HG02970 (cell line): ENCODE measurements around the gene SRPK1.

ENCODE experiments used
- ATAC-seq: cut with Tn5 transposase; IDR thresholded peaks from one replicate; pipeline ENCODE4 v1.9.1; 2021; ENCODE audit warnings: mild to moderate bottlenecking, moderate library complexity, moderate number of reproducible peaks; ENCODE audit not compliant: unreplicated experiment, low FRiP score

Gene SRPK1

DNA sequence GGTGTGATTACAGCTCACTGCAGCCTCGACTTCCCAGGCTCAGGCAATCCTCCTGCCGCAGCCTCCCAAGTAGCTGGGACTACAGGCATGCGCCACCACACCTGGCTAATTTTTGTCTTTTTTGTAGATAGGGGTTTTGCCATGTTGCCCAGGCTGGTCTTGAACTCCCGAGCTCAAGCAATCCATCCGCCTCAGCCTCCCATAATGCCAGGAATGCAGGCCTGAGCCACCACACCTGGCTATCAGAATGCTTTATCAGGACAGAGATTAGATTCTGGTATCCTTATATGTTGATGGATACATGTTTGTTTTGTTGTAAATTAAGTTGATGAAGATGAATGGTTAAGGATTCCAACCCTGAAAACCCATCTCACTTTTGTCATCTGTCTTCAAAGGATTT is 91.6 kb downstream of the SRPK1 start:
- no peak for ATAC-seq

- no peak for ATAC-seq
Observed at GRCh38 chr6:35824552-35825192, 96.2 kb downstream of the SRPK1 start.

- no peak for ATAC-seq
Observed at GRCh38 chr6:35823601-35824000, 97.3 kb downstream of the SRPK1 start.

- no peak for ATAC-seq
Observed at GRCh38 chr6:35817515-35817914, 103.4 kb downstream of the SRPK1 start.

- no peak for ATAC-seq
Observed at GRCh38 chr6:35811699-35811995, 109.3 kb downstream of the SRPK1 start.

GRCh38 chr6:35810971-35811698 is 109.8 kb downstream of the SRPK1 start:
- ATAC-seq: no peak

GRCh38 chr6:35809809-35810208 is 111.1 kb downstream of the SRPK1 start:
- no peak for ATAC-seq

DNA sequence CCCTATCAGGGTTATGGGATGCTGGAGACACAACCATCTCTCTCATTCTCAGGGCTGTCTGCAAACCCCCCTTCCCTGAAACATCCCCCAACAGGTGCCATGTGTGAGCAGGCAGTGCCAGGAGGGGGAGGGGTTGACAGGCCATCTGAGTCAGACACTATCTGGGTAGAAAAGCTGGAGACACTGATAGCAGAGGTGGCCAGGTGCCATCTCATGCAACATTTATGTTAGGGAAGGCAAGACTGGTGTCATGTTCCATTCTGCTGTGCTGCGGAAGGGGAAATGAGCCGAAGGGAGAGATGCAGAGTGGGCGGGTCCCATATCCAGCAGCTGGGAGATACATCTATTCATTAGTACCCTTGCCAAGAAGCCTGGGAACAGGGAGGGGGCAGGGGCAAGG is 112.2 kb downstream of the SRPK1 start:
- no peak for ATAC-seq

- ATAC-seq: no peak
Observed at GRCh38 chr6:35804996-35805736, 115.7 kb downstream of the SRPK1 start, which contains the start of gene LHFPL5. TSS of gene LHFPL5 (plus strand) at chr6:35805352. CDS start at chr6:35805671, 319 bp downstream.

- ATAC-seq: no peak
Observed at GRCh38 chr6:35801148-35801547, 119.8 kb downstream of the SRPK1 start.

- no peak for ATAC-seq
Observed at GRCh38 chr6:35798706-35799105, 122.2 kb downstream of the SRPK1 start.

DNA sequence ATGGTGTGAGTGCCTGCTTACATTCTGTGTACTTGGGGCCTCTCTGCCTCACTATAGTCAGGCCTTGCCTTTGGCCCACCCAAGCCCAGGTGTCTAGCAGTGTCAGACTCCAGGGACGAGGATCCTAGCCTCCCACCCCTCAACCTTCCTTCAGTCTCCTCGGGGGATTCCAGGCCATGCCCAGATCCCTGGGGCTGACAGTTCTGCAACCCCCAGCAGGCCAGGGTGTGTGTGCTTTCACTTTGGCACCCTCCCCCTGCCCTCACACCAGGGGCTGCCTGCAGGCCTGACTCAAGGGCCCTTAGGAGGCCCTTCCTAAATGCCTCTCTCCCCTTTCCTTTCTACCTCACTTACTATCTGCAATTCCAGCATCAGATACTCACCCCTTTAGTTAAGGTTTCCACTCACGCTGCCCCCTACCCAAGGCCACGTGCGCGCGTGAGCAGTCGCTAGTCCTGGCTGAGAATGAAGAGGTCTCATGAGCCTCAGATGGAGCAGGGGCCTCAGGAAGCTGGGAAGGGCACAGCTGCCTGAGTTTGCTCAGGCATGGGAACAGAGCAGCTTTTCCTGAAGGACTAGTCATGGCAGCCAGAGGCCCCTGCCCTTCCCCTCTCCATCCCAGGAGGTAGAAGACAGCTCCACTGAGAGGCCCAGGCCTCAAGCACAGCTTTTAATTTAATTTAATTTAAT is 122.9 kb downstream of the SRPK1 start:
- ATAC-seq: no peak

DNA sequence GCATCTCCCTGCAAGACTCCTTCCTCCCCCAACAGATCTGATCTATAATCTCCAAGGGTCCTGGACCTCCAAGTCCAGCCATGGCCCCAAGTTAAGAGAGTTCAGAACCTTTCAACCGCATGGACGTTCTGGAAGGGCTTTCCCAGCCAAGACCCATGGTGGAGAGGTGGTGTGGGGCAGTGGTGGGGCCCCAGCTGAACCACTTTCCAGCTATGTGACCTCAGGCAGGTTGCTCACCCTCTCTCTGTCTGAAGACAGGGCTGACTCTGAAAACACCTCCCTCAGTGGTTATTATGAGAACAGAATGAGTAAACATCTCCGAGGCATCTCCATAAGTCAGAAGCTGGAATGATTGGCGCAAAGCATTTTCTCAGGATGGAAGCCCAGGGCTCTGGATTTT is 124.7 kb downstream of the SRPK1 start:
- no peak for ATAC-seq

GRCh38 chr6:35795453-35796071 is 125.3 kb downstream of the SRPK1 start:
- ATAC-seq: no peak

GRCh38 chr6:35794536-35795452 is 126.1 kb downstream of the SRPK1 start:
- no peak for ATAC-seq

GRCh38 chr6:35790683-35791082 is 130.2 kb downstream of the SRPK1 start:
- ATAC-seq: no peak

GRCh38 chr6:35788423-35788982 is 132.4 kb downstream of the SRPK1 start:
- ATAC-seq: no peak

DNA sequence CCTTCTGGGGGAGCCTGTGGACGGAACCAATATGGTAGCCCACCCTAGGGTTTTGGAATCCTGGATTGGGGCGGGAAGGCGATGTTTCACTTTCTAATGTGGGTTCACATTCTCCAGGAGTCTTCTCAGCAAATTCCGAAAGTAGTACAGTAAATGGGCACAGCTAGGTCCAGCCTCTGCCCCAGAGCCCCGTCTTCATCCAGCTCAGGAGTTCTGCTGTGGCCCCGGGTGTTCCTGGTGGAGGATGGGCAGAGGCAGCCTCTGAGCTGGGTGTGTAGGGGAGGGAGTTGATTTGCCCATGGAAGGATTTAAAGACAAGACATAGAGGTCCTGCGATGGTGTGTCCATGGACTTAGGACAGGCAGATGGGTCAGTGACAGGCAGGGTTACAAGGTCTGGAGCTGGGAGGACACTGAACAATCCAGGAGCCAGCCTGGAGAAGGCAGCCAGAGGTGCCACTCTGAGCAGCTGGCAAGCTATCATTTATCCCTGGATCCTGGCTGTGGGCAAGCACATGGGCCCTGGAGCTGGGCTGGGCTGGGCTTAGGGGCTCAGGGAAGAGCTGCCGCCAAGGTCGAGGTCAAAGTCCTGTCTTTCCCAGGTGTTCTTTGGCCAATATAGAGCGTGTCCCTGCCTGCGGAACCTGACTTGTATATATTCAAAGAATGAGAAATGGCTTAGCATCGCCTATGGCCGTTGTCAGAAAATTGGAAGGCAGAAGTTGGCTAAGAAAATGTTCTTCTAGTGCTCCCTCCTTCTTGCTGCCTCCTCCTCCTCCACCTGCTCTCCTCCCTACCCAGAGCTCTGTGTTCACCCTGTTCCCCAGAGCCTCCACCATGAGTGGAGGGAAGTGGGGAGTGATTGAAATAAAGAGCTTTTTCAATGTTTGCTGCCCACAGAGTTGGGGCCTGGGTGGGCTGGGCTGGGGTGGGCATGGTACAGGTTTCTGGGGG is 133.4 kb downstream of the SRPK1 start:
- ATAC-seq: no peak
